Activated CD4-positive, alpha-beta T cell treated with anti-CD3 and anti-CD28 coated beads for 24 hours (primary cell): Measurements from ENCODE around the gene CHST8.
"Not testable (repeated sequence)": the region's sequence is repeated elsewhere in the genome, so short reads cannot be mapped to it uniquely, and the experiment has no call there.

ENCODE experiments used
- DNase-seq, 2 donors: peaks; one replicate each; pipeline ENCODE4 v3.0.0-alpha.2; 2020; ENCODE audit warnings: low read depth in 2 of 2

The CHST8 gene

DNA sequence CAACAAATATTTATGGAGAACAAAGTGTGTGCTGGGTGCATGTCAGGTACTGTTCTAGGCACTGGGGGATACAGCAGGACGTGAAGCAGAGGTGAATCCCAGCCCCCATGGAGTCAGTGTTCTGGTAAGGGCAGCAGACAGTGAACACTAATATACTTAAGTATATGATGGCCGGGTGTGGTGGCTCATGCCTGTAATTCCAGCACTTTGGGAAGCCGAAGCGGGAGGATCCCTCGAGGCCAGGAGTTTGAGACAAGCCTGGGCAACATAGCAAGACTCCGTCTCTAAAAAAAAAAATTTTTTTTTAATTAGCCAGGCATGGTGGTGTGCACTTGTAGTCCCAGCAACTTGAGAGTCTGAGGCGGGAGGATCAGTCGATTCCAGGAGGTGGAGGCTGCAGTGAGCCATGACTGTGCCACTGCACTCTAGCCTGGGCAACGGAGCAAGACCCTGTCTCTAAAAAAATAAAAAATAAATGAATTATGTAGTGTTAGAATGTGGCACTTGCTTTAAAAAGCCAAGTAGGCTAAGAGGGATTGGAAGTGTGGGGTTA is 22.6 kb downstream of the CHST8 start:
- no peak for DNase-seq

DNA sequence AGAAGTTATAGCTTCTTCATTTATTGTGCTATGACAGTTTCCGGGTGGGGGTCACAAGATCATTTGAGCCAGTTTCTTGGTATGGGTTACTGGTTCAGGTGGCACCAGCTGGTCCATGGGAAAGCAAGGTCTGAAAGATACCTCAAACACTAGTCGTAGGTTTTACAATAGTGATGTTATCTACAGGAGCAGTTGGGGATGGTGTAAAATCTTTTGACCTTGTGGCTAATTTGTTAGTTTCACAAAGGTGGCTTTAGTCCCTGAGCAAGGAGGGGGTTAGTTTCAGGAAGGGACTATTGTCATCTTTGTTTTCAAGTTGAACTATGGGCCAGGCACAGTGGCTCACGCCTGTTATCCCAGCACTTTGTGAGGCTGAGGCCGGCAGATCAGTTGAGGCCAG is 24.6 kb downstream of the CHST8 start:
- no peak for DNase-seq

- no peak for DNase-seq
Observed at GRCh38 chr19:33647146-33647545, 25.4 kb downstream of the CHST8 start.

- no peak for DNase-seq
Observed at GRCh38 chr19:33649627-33650305, 28.0 kb downstream of the CHST8 start.

DNA sequence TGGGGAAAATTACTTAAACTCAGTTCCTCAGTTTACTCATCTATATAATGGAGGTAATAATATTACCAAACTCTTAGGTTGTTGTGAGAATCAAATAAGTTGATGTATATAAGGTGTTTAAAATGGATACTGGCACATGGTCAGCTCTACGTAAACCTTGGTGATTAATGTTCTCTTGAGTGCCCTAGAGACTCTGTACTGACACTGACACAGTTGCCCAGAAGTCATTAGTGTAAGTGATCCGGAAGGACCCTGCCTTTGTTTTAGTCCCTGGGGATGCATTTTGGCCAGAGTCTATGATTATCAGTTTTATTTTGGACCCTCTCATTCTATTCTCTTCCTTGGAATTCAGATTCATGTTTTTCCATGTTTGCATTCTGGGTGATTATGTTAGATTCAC is 31.9 kb downstream of the CHST8 start:
- no peak for DNase-seq

GRCh38 chr19:33654840-33655508 is 33.2 kb downstream of the CHST8 start:
- no peak for DNase-seq

DNA sequence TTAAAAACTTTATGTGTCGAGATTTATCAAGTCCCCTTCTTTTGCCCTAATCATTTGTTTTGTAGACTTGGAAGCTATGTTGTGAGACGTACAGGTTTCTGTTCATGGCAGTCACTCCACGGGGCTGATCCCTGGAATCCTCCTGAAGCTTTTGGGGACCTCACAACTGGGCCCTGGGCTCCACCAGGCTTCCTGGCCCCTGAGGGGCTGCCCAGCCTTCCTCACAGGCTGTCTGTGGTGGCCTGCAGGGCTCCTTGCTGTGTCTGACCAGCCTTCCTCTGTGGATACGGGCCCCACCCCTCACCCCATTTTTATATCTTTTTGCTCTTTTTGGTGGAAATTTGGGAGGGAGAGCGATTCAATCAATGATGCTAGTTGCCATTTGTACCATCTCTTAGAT is 38.1 kb downstream of the CHST8 start:
- DNase-seq, result no peak

DNA sequence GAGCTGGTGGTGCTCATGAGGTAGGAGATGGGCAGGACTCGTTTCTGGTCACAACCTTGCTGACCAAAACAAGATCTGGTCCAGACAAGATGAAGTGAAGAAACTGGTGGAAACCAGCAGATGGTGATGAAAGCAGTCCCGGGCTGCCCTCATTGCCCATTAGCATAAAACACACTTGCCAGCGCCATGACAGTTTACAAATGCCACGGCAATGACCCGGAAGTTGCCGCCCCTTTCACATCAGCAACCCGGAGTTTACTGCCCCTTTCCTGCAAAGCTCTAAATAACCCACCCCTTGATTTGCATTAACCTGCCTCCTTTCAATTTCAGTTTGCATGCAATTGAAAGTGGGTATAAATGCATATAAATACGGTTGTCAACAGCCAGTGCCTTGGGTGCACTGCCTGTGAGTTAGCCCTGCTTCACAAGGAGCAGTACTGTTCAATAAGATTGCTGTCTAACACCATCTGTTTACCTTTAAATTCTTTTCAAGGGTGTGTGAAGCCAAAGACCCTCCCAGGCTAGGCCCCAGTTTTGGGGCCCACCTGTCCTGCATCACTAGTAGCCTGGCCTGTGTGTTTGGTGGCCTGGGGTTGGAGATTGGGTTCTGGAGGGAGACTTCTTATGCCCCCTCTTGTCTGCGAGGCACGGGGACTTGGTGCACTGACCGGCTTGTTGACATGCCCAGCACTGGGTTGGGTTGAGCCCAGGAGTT is 38.8 kb downstream of the CHST8 start:
- no peak for DNase-seq

DNA sequence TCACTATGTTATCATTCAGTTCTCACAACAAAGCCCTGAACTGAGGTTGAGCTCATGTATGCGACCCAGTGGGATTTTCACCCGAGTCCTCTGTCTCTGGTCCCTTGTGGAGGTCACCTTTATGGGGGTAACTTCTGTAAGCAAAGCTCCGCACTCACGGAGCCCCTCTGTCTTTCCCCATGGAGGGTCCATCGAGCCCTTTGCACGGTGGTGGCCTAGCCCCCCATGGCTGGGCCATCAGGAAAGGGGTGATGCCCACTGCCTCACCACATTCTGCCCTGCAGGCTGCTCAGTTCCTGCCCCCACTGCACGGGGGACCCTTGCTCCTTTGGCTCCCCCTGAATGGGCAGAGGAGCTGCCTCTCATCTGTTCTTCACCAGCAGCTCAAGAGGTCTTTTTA is 39.6 kb downstream of the CHST8 start:
- no peak for DNase-seq

DNA sequence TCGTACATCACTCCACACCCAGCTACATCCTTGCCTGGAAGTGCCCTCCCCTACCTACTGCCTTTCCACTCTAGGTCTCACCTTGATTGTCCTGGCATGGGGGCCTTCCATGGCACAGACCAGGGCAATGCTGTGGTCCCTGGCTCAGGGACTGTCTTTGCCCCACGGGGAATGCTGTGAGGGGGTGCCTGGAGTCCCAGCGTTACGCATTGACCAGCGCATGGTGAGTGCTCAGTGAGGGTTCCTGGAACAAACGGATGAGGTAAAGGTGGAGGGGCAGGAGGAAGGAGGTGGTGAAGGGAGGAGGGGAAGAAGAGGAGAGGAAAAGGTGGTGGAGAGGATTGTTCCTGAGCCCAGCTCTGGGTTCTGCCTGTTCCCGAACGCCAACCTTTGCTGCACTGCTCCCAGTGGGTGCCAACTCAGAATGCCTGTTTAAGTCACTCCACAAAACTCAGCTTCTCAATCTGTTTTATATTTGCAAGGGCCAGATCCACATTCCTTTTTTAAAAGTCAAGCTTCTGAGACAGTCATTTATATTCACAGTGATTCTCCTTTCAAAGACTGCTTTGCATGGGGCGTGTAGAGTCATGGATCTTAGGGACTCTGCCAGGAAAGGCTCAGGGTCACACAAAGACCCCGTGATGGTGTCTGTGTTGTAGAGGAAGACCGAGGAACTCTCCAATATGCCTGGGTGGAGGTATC is 40.8 kb downstream of the CHST8 start:
- DNase-seq, result no peak

DNA sequence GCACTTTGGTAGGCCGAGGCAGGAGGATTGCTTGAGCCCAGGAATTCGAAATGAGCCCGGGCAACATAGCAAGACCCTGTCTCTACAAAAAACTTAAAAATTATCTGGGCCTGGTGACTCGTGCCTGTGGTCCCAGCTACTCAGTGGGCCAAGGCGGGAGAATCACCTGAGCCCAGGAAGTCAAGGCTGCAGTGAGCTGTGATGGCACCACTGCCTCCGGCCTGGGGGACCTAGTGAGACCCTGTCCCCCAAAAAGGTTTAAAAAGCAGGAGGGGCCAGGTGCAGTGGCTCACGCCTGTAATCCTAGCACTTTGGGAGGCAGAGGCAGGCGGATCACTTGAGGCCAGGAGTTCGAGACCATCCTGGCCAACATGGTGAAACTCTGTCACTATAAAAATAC is 41.6 kb downstream of the CHST8 start:
- not testable (repeated sequence) for DNase-seq

DNA sequence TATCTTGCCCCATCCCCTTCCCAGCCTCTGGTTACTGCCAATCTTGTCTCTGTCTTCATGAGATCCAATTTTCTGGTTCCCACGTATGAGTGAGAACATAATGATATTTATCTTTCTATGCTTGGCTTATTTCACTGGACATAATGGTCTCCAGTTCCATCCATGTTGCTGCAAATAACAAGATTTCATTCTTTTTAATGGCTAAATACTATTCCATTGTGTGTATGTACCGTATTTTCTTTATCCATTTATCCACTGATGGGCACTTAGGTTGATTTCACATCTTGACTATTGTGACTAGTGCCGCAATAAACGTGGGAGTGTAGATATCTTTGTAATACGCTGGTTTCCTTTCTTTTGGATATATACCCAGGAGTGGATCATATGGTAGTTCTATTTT is 43.0 kb downstream of the CHST8 start:
- DNase-seq, result no peak

- DNase-seq, result no peak
Observed at GRCh38 chr19:33665776-33666595, 44.2 kb downstream of the CHST8 start.

GRCh38 chr19:33667141-33667650 is 45.4 kb downstream of the CHST8 start:
- DNase-seq, result no peak

GRCh38 chr19:33667881-33668280 is 46.1 kb downstream of the CHST8 start:
- no peak for DNase-seq

GRCh38 chr19:33668968-33669367 is 47.2 kb downstream of the CHST8 start:
- no peak for DNase-seq

DNA sequence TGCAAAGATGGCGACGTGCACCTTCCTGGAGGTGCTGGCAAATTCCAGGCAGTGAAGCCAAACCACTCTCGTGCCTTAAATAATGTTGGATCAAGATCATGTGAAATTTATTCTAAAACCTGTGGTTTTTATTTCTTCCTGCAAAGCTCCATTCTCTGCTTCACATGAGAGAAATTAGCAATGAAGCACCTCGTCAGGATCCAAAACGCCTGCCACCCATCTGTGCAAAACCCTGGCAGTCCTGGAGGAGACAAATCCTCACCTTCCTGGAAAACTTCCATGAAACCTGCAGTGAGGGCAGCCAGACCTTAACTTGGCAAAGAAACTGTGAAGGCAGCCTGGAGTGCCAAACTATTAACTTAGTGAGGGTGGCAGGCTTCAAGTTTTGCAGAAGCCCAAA is 47.6 kb downstream of the CHST8 start:
- DNase-seq, result no peak

- DNase-seq, result no peak
Observed at GRCh38 chr19:33670398-33670797, 48.6 kb downstream of the CHST8 start.

- no peak for DNase-seq
Observed at GRCh38 chr19:33671211-33671610, 49.5 kb downstream of the CHST8 start.

DNA sequence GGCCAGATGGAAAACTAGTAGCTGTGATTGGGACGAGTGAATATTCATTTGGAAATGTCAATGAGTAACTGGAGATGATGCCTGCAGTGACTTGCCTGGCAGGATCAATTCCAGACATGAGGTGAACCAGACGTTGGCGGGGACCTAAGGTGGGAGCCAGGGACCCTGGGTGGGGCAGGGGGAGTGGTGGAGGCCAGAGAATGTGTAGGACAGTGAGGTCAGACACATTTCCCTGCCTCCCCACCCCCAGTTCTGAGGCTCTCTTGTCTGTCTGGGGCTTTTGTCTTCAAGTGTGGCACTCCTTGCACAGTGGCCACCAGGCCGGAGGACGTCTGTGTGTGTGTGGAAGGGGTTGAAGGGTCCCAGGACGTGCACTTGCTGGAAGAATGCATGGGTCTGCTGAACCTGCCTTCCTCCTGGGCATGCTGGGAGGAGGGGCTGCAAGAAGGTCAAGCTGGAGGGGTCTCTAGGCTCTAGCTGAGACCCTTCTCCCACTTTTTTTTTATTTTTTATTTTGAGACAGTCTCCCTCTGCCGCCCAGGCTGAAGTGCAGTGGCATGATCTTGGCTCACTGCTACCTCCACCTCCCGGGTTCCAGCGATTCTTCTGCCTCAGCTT is 51.6 kb downstream of the CHST8 start:
- DNase-seq, result no peak
